DOHH2 (cell line): ENCODE data around the gene N4BP2L1.

Source experiments
- EZH2phosphoT487 ChIP-seq: fragments of 200-600 bp; sonication (generic); IDR thresholded peaks from 2 replicates; pipeline ENCODE4 v1.6.1; 2017; ENCODE audit warnings: borderline replicate concordance, mild to moderate bottlenecking, antibody characterized with exemption, low read length, moderate library complexity, mixed read lengths
- TF ChIP-seq, protein P1 (sequence below): fragments of 200-600 bp; sonication (generic); IDR thresholded peaks from one replicate; pipeline ENCODE4 v1.5.1; 2014; ENCODE audit warnings: antibody characterized with exemption, mild to moderate bottlenecking, low read depth, low read length; ENCODE audit not compliant: poor library complexity, severe bottlenecking

DNA sequence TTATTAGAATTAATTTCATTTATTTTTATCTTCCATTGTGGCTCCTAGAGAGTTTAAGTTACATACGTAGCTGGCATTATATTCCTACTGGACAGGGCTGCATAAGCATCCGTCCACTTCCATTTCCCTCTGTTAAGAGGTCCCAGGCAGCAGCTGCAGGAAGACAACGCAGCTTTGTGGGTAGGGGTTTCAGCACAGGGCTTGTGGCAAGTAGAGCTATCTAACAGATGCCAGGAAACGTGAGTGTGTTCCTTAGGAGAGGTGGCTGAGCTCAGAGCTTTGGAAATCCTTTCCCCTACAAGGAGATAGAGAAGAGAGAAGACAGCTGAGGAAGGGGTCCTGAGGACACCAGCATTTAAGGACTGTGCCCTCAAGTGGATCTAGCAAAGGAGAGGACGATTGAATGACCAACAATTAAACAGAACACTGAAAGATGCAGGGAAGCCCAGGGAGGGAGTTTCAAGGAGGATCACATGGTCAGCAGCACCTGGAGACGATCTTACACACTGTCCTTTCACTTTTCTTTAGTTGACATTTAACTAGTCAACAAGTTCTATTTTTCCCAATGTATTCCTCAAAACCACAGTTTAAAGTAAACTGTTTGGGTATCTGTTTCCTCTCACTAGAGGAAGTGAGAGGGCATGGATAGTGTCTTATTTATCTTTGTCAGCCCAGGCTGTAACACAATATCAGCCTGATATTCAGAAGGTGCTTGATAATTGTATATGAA lies 2.3 kb upstream of the N4BP2L1 start:
- TF ChIP-seq, protein P1, sequence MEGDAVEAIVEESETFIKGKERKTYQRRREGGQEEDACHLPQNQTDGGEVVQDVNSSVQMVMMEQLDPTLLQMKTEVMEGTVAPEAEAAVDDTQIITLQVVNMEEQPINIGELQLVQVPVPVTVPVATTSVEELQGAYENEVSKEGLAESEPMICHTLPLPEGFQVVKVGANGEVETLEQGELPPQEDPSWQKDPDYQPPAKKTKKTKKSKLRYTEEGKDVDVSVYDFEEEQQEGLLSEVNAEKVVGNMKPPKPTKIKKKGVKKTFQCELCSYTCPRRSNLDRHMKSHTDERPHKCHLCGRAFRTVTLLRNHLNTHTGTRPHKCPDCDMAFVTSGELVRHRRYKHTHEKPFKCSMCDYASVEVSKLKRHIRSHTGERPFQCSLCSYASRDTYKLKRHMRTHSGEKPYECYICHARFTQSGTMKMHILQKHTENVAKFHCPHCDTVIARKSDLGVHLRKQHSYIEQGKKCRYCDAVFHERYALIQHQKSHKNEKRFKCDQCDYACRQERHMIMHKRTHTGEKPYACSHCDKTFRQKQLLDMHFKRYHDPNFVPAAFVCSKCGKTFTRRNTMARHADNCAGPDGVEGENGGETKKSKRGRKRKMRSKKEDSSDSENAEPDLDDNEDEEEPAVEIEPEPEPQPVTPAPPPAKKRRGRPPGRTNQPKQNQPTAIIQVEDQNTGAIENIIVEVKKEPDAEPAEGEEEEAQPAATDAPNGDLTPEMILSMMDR, result no peak
- TF ChIP-seq EZH2phosphoT487, result no peak
